ENCODE measurements around the gene TMEM61.

DNA sequence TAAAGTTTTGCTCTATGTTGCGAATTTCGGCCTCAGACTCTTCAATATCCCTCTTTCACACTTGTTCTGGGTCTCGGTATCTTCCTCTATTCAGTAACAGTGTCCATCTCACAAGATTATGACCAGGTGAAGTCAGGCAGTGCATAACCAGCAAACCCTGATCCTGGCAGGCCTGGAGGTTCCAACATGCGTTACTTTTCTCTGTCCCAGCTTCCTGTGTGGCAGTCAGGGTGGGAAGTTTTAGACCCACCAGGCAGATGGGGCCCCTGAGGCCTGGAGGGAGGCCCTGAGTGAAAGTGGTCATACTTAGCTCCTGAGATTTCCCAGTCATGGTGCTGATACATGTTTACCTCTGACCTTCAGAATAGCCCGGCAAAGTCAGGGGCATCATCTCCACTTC, 5.1 kb downstream of the TMEM61 start:
- TF ChIP-seq, protein P1, sequence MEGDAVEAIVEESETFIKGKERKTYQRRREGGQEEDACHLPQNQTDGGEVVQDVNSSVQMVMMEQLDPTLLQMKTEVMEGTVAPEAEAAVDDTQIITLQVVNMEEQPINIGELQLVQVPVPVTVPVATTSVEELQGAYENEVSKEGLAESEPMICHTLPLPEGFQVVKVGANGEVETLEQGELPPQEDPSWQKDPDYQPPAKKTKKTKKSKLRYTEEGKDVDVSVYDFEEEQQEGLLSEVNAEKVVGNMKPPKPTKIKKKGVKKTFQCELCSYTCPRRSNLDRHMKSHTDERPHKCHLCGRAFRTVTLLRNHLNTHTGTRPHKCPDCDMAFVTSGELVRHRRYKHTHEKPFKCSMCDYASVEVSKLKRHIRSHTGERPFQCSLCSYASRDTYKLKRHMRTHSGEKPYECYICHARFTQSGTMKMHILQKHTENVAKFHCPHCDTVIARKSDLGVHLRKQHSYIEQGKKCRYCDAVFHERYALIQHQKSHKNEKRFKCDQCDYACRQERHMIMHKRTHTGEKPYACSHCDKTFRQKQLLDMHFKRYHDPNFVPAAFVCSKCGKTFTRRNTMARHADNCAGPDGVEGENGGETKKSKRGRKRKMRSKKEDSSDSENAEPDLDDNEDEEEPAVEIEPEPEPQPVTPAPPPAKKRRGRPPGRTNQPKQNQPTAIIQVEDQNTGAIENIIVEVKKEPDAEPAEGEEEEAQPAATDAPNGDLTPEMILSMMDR (IDR thresholded peaks at IDR 0.05) = no peak
- TF ChIP-seq POLR2A (IDR thresholded peaks at IDR 0.05) = no peak

Measured in lower leg skin (tissue), 3 donors.